Common myeloid progenitor, CD34-positive (primary cell): ENCODE results near the gene OR6J1.

Experiments used
- CTCF ChIA-PET: fragments of 350-600 bp; sonication (Branson Sonifier 250); formaldehyde crosslinking; loops from one replicate; lab custom pipeline; 2021; ENCODE audit warnings: antibody characterized with exemption; lab: Charles Lee
- POLR2A ChIA-PET: fragments of 350-600 bp; sonication (Branson Sonifier 250); formaldehyde crosslinking; loops from one replicate; lab custom pipeline; 2021; ENCODE audit warnings: antibody characterized with exemption; lab: Charles Lee
- DNase-seq, 3 donors: peaks; one replicate each; pipeline versions ENCODE4 v3.0.0 to v3.0.0-alpha.2; 2013
- H3K27ac ChIP-seq, 2 experiments: 1 replicate in 1 of 2; 2 replicates in 1 of 2; pipeline ENCODE4 v1.7.0; 2013; ENCODE audit warnings: inconsistent platforms in 2 of 2, low read length in 2 of 2, mild to moderate bottlenecking in 2 of 2, low read depth in 1 of 2, moderate library complexity in 1 of 2; ENCODE audit not compliant: severe bottlenecking in 2 of 2, insufficient read depth in 1 of 2, poor library complexity in 1 of 2
- H3K27me3 ChIP-seq, 5 experiments: replicated peaks in 2 of 5; 1 replicate in 3 of 5; 2 replicates in 2 of 5; pipeline versions ENCODE4 v1.6.1 to v1.7.0; 2013; ENCODE audit warnings: low read length in 4 of 5, mild to moderate bottlenecking in 2 of 5, moderate library complexity in 2 of 5, inconsistent platforms in 1 of 5; ENCODE audit not compliant: insufficient read depth in 5 of 5, control insufficient read depth in 4 of 5
- H3K36me3 ChIP-seq, 4 experiments: 1 replicate in 2 of 4; 2 replicates in 2 of 4; pipeline versions ENCODE4 v1.6.1 to v1.7.0; 2013; ENCODE audit warnings: low read length in 3 of 4, control low read depth in 1 of 4, mild to moderate bottlenecking in 1 of 4; ENCODE audit not compliant: control insufficient read depth in 4 of 4, insufficient read depth in 4 of 4
- H3K4me1 ChIP-seq, 4 experiments: 1 replicate in 3 of 4; 2 replicates in 1 of 4; pipeline versions ENCODE4 v1.6.1 to v1.7.1; 2013; ENCODE audit warnings: low read length in 3 of 4, mild to moderate bottlenecking in 3 of 4, control low read depth in 1 of 4, inconsistent platforms in 1 of 4, moderate library complexity in 1 of 4; ENCODE audit not compliant: control insufficient read depth in 4 of 4, insufficient read depth in 4 of 4; ENCODE audit errors: control extremely low read depth in 1 of 4
- H3K4me3 ChIP-seq, 7 experiments: 1 replicate in 4 of 7; 2 replicates in 3 of 7; pipeline versions ENCODE4 v1.5.1 to v1.7.0; 2013; ENCODE audit warnings: mild to moderate bottlenecking in 7 of 7, low read length in 6 of 7, moderate library complexity in 6 of 7, inconsistent platforms in 2 of 7, low read depth in 2 of 7, control low read depth in 1 of 7; ENCODE audit not compliant: insufficient read depth in 4 of 7, control insufficient read depth in 1 of 7; ENCODE audit errors: extremely low read depth in 1 of 7
- H3K9me3 ChIP-seq, 5 experiments: 1 replicate in 4 of 5; 2 replicates in 1 of 5; pipeline versions ENCODE4 v1.6.1 to v1.7.1; 2013; ENCODE audit warnings: low read length in 4 of 5, mild to moderate bottlenecking in 2 of 5, inconsistent platforms in 1 of 5, low read depth in 1 of 5, moderate library complexity in 1 of 5; ENCODE audit not compliant: control insufficient read depth in 4 of 5, insufficient read depth in 2 of 5; ENCODE audit errors: control extremely low read depth in 1 of 5
- WGBS: methylation state at CpG from one replicate; pipeline ENCODE4 v1.1.5; 2013; ENCODE audit not compliant: insufficient coverage; 5-methylcytosine and 5-hydroxymethylcytosine counted together

The OR6J1 gene

DNA sequence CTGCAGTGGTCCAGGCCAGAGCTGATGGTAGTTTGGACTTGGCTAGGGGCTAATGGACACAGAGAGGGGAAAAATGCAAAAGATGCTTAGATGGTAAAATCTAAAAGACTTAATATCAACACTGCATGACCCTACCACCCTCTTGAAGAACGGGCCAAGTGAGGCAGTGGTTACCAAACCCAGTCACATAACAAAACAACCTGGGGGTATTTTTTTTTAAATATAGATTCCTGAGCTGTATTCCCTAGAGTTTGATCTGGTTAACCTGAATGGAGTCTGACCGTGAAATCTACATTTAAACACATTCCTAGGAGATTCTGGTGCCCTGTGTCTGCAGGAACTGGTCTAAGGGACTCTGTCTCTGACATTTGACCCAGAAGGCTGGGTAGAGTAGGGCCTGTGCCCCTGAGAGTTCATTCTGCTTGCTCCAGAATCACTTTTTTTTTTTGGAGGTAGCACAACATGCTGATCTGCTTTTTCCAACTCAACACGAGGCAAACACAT is 30.4 kb downstream of the OR6J1 start:
- ChIA-PET POLR2A (no interaction called here), CTCF (interaction anchor here (1.2 kb wide), 1 partner anchor 15 kb away, joined by 4 read pairs; the partner anchor contains the start of gene ABHD4)
- 93% methylated on average over 1 of the region's 3 CpGs for WGBS

DNA sequence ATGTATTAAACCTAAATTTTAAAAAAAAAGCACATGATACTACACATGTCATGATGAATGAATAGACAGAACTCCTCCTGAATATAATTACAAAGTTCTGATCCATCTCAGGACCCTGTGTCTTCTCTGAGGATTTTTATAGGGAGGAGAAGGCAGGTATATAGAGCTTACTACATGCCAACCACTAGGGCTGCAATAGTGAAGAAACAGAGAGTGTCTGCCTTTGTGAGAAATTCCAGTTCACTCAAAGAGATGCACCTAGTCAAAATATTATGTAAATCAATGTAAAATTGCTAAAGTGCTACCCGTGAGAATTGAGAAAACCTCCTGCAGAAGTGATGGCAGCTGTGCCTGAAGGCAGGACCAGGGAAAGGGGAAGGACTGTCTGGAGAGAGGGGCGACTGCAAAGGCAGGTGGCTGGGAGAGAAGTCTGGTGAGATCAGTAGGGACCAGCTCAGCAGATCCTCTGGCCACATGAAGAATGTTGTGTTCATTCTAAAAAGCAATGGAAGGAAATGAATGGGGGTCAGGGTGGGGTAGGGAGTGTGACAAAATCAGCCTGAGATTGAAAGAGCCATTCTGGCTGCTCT is 31.0 kb downstream of the OR6J1 start:
- no peak overlapping the region for H3K4me3 ChIP-seq
- H3K9me3 ChIP-seq: no peaks in the 10 kb centered on the region
- peaks cover 0 to 3% (median 0%) of the 10 kb centered on the region in 4 experiments for H3K4me1 ChIP-seq
- DNase-seq: no peak
- H3K27me3 ChIP-seq: no peaks in the 10 kb centered on the region
- 69% methylated on average over 2 of the region's 2 CpGs for WGBS
- peaks cover 6 to 39% (median 21%) of the 10 kb centered on the region in 4 experiments for H3K36me3 ChIP-seq
- H3K27ac ChIP-seq: no peak overlapping the region
- CTCF ChIA-PET: interaction anchor here (1.2 to 1.4 kb wide), 2 partner anchors 14 to 43 kb away, joined by 3 to 4 read pairs; partner anchors contain the start of gene ABHD4
- POLR2A ChIA-PET: no interaction called here

More for the DNA sequence above, 30.4 kb downstream of the OR6J1 start:
- peaks cover 6 to 35% (median 20%) of the 10 kb centered on the region in 4 experiments for H3K36me3 ChIP-seq
- no peak overlapping the region for H3K27ac ChIP-seq
- no peak for DNase-seq
- peaks cover 0 to 3% (median 0%) of the 10 kb centered on the region in 4 experiments for H3K4me1 ChIP-seq
- no peak overlapping the region for H3K4me3 ChIP-seq
- no peaks in the 10 kb centered on the region for H3K9me3 ChIP-seq
- no peaks in the 10 kb centered on the region for H3K27me3 ChIP-seq

DNA sequence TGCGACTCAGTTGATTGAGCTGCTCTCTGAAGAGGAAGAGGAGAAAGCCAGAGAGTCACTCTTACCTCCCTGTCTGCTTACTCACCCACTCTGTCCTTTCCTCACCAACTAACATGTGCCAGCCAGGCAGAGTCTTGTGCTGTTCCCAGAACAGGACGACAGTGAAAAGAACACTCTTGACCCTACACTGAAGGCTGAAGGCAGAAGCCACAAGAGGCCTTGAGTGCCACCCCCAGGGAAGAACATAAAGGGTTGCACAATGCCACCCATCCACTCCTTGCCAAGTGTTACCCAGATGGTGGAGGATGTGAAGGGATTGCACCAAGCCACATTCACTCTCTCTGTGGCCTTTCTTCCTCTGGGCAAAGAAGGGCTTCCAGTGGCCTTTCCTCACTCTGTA is 33.2 kb downstream of the OR6J1 start:
- WGBS: 100% methylated on average over 1 of the region's 2 CpGs
- no peak for DNase-seq
- CTCF ChIA-PET: interaction anchor here (1.5 kb wide), 2 partner anchors 9 to 14 kb away, joined by 4 to 5 read pairs; no protein-coding TSS in a partner anchor
- Histone ChIP-seq H3K9me3 (no peaks in the 10 kb centered on the region), H3K4me1 (peaks cover 0 to 3% (median 0%) of the 10 kb centered on the region in 4 experiments), H3K36me3 (peaks cover 9 to 62% (median 33%) of the 10 kb centered on the region in 4 experiments), H3K4me3 (no peak overlapping the region), H3K27me3 (no peaks in the 10 kb centered on the region), H3K27ac (no peak overlapping the region)
- POLR2A ChIA-PET: no interaction called here

DNA sequence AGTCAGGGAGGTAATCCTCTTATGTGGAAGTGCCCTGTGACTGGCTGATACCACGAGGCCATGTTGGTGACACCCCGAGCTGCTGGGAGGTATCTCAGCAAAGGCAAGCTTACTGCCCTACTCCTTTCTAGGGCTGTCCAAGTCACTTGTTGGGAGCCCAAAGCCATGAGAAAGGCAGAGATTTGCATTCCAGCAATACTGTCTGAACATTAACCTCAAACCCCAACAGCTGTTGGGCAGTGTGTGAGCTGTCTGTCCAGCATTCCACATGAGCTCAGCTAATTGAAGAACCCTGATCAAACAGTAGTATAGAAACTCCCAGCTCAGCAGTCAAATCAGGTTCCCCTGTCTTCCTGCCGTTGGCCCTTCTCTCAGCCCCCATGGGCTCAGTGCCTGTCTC is 36.9 kb downstream of the OR6J1 start:
- Histone ChIP-seq H3K27ac (no peak overlapping the region), H3K4me1 (peaks cover 0 to 2% (median 0%) of the 10 kb centered on the region in 4 experiments), H3K27me3 (no peaks in the 10 kb centered on the region), H3K36me3 (peaks cover 29 to 90% (median 53%) of the 10 kb centered on the region in 4 experiments), H3K9me3 (no peaks in the 10 kb centered on the region), H3K4me3 (no peak overlapping the region)
- ChIA-PET CTCF (no interaction called here), POLR2A (no interaction called here)
- 94% methylated on average over 3 of the region's 3 CpGs for WGBS
- no peak for DNase-seq

DNA sequence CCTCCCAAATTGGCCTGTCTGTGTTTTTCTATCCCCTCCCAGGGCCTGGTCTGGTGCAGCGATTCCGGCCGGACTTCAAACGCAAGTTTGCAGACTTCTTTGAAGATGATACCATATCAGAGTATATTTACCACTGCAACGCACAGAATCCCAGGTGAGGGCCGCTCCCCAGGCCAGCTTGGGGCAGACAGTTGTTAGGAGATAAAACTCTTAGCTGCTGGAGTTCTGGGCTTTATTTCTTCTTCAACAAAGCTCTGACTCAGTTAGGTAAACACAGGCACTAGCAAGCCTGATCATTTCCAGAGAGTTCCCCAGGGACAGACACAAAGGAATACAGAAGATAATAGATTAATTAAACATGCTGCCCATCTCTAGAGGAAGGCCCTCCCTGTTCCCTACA is 37.8 kb downstream of the OR6J1 start:
- H3K27me3 ChIP-seq: no peaks in the 10 kb centered on the region
- no peak for DNase-seq
- H3K9me3 ChIP-seq: no peaks in the 10 kb centered on the region
- WGBS: 100% methylated on average over 1 of the region's 6 CpGs
- ChIA-PET POLR2A (no interaction called here), CTCF (interaction anchor here (1.5 kb wide), 1 partner anchor 266 kb away, joined by 3 read pairs; no protein-coding TSS in a partner anchor)
- H3K4me3 ChIP-seq: no peak overlapping the region
- no peak overlapping the region for H3K27ac ChIP-seq
- H3K36me3 ChIP-seq: peaks cover 32 to 89% (median 53%) of the 10 kb centered on the region in 4 experiments
- H3K4me1 ChIP-seq: peaks cover 0 to 9% (median 4%) of the 10 kb centered on the region in 4 experiments

DNA sequence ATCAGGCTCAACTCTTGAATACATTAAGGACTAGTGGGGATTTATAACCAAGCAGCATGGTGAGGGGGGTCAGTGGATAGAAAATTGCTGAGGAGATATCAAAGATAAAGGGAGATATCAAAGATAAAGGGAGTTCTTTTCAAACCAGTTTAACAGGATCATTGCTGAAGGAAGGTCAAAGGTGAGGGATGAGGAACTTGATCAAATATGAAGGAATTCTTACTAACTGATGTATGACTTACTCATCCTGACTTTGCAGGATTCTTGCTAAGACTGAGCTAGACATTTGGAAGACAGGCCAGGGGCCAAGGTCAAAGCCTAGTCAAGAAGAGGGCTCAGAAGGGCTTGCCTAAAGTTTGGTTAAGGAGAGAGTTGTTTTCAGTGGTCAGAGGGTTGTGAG is 41.3 kb downstream of the OR6J1 start:
- Histone ChIP-seq H3K4me3 (no peak overlapping the region), H3K27ac (no peak overlapping the region), H3K36me3 (peaks cover 26 to 62% (median 33%) of the 10 kb centered on the region in 4 experiments), H3K27me3 (no peaks in the 10 kb centered on the region), H3K4me1 (peaks cover 9 to 39% (median 29%) of the 10 kb centered on the region in 4 experiments), H3K9me3 (no peaks in the 10 kb centered on the region)
- DNase-seq: no peak
- CTCF ChIA-PET: interaction anchor here (1.5 to 1.6 kb wide), 3 partner anchors 8 to 55 kb away, joined by 3 to 5 read pairs (median 3); partner anchors contain the start of gene DAD1
- POLR2A ChIA-PET: no interaction called here

DNA sequence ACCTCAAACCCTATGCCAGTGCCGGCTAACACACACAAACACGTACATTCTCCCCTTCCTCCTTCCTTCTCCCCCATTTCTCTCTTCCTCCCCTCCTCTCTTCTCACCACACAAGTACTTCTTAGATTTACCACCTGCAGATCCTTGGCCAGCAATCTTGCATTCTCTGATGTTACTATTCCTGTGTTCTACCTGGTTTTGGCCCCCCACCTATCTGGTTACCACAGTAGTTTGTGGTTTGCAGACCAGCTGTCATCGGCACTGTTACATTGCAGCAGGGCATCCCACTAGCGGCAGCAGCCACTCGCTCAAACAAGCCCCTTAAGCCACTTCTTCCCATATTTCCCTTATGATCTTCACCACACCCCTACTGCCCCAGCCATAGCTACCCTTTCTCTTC is 42.2 kb downstream of the OR6J1 start:
- Histone ChIP-seq H3K36me3 (peaks cover 24 to 53% (median 28%) of the 10 kb centered on the region in 4 experiments), H3K27ac (no peak overlapping the region), H3K4me1 (peaks cover 14 to 45% (median 31%) of the 10 kb centered on the region in 4 experiments), H3K9me3 (no peaks in the 10 kb centered on the region), H3K27me3 (no peaks in the 10 kb centered on the region), H3K4me3 (no peak overlapping the region)
- WGBS: 43% methylated on average over 5 of the region's 5 CpGs
- ChIA-PET POLR2A (no interaction called here), CTCF (interaction anchor here (0.7 to 1.5 kb wide), 5 partner anchors 9 to 56 kb away, joined by 3 to 5 read pairs (median 3); partner anchors contain the start of gene DAD1)
- peak in 1 of 3 donors; percentile 19 for DNase-seq
